ENCODE data around the gene NALCN. TPM values are rescaled to one million over a fixed set of nuclear protein-coding genes. Genes with fewer than 3 reads are reported as not detected.

Gene NALCN
- total RNA-seq, 2 experiments from 2014 or later: not detected

DNA sequence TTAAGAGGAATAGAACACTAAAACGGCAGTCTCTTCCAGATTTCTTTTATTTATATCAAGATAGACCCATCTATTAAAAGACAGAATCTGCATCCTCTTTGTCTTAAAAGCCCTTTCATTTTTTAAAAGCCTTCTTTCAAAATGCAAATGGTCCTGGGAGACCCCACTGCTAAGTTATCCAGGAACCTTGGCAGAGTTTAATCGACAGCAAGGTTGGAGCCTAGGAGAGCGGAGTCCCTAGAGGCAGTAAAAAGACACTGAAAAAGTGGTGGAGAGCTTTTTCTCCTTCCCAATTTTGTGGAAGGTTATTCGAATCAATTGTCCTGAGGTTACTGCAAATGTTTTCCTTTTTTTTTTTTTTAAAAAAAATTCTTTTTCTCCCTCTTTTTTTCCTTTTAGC lies 294.7 kb downstream of the NALCN start:
- Mint-ChIP-seq H3K27me3 (peaks cover 11% of the 10 kb centered on the region), H3K9me3 (ENCODE audit: low read depth) (no peaks in the 10 kb centered on the region), H3K4me3 (no peak overlapping the region), H3K4me1 (no peaks in the 10 kb centered on the region), H3K36me3 (no peaks in the 10 kb centered on the region), H3K27ac (no peak overlapping the region)
- DNase-seq: no peak
- CTCF ChIA-PET: no interaction called here
- no peak for ATAC-seq

DNA sequence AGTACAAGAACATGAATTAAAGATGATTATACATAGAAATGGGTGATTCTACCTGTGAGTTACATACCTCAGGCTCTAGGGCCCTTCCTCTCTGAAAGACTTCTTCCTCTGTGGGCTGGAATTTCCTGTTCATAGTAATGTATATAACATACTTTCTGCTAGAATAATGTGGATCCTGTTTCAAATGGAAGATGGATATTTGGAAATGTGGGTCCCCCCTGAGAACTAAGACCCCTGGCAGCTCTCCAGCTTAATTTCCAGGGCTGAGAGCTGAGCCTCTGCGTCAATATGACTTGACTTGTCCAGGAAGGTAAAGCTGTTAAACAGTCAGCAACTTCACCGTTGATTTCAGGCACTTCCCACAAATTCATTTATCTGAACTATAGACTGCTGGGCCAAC lies 296.3 kb downstream of the NALCN start:
- Mint-ChIP-seq H3K9me3 (ENCODE audit: low read depth) (no peaks in the 10 kb centered on the region), H3K4me1 (no peaks in the 10 kb centered on the region), H3K27me3 (peaks cover 11% of the 10 kb centered on the region), H3K27ac (no peak overlapping the region), H3K36me3 (no peaks in the 10 kb centered on the region), H3K4me3 (no peak overlapping the region)
- ATAC-seq (no peak), DNase-seq (no peak)
- CTCF ChIA-PET: no interaction called here

DNA sequence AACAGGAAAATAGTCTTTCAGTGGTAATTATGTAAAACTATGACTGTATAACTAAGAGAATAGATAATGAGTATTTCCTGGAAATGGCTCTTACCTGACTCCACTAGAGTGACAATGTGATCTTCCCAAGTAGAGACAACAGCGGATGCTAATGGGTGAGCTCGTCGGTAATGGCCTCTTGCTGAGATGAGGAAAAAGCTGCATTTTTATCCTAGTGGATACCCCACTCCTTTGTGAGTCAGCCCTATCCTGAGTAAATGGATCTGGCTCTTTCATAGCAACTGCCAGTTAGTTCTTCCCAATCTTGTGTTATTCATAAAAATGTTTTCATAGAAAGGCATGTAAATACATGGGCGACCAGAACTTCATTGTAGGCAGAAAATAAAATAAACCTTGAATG lies 299.5 kb downstream of the NALCN start:
- no peak overlapping the region for H3K4me3 Mint-ChIP-seq
- DNase-seq (no peak), ATAC-seq (no peak)
- peaks cover 9% of the 10 kb centered on the region for H3K27me3 Mint-ChIP-seq
- CTCF ChIA-PET: no interaction called here
- no peaks in the 10 kb centered on the region for H3K9me3 Mint-ChIP-seq (ENCODE audit: low read depth)
- no peaks in the 10 kb centered on the region for H3K4me1 Mint-ChIP-seq
- H3K27ac Mint-ChIP-seq: no peak overlapping the region
- H3K36me3 Mint-ChIP-seq: no peaks in the 10 kb centered on the region

DNA sequence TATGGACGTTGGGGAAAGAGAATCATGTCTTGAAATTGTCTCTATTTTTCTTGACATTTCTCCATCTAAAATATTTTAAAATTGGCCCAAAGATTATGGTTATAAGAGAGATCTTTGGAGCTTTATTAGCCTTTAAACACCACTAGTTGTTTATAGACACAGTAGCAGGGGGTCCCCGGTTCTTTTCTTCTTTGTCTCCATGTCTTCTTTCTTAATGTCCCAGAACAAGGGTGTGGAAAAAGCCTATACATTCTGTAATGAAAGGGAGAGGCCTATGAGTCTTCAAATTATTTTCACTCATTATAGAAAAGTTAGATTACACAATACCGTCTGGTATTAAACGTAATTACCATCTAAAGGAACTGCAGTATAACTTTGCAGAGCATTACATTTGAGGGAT lies 300.0 kb downstream of the NALCN start:
- H3K27me3 Mint-ChIP-seq: peaks cover 12% of the 10 kb centered on the region
- H3K36me3 Mint-ChIP-seq: no peaks in the 10 kb centered on the region
- H3K4me3 Mint-ChIP-seq: no peak overlapping the region
- ATAC-seq: no peak
- no peaks in the 10 kb centered on the region for H3K4me1 Mint-ChIP-seq
- DNase-seq: no peak
- H3K9me3 Mint-ChIP-seq (ENCODE audit: low read depth): no peaks in the 10 kb centered on the region
- CTCF ChIA-PET: no interaction called here
- no peak overlapping the region for H3K27ac Mint-ChIP-seq

DNA sequence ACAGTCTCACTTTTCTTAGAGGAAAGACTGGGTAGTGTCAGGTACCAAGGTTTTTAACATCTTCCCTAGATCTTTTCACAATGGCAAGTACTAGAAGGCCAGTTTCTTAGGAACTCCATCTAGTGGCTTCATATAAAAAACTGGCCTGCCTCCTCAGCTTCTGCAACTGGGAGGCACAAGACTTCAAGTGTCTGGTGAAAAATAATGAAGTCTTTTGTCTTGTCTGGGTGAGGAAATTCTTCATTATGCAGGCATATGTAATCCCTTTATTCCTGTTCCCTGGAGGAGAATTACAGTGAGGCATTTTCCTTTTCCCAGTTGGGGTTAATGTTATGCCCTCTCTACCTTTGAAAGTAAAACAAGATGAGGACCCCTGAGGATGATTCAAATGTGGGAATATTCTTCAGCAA lies 300.5 kb downstream of the NALCN start:
- Mint-ChIP-seq H3K9me3 (ENCODE audit: low read depth) (no peaks in the 10 kb centered on the region), H3K4me1 (no peaks in the 10 kb centered on the region), H3K27me3 (peaks cover 12% of the 10 kb centered on the region), H3K36me3 (no peaks in the 10 kb centered on the region), H3K27ac (no peak overlapping the region), H3K4me3 (no peak overlapping the region)
- no peak for DNase-seq
- no peak for ATAC-seq
- CTCF ChIA-PET: no interaction called here

DNA sequence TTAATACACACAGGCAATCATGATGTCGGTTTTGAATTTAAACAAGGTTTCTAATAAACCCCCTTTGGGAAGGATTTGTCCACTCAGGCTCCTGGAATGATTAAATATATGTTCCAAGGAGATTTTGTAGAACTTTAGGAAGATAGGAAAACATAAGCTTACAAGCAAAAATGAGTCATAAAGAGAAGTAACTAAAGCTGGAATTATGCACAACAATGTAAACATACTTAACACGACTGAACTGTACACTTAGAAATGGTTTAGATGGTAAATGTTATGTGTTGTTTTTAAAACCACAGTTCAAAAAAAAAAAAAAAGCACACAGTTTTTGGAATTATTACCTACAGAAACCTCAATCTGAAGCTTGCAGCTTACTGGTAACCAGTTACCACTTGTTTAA lies 304.4 kb downstream of the NALCN start:
- peaks cover 6% of the 10 kb centered on the region for H3K27me3 Mint-ChIP-seq
- H3K4me1 Mint-ChIP-seq: no peaks in the 10 kb centered on the region
- DNase-seq (no peak), ATAC-seq (no peak)
- CTCF ChIA-PET: no interaction called here
- no peaks in the 10 kb centered on the region for H3K9me3 Mint-ChIP-seq (ENCODE audit: low read depth)
- H3K36me3 Mint-ChIP-seq: no peaks in the 10 kb centered on the region
- H3K27ac Mint-ChIP-seq: no peak overlapping the region
- H3K4me3 Mint-ChIP-seq: no peak overlapping the region

DNA sequence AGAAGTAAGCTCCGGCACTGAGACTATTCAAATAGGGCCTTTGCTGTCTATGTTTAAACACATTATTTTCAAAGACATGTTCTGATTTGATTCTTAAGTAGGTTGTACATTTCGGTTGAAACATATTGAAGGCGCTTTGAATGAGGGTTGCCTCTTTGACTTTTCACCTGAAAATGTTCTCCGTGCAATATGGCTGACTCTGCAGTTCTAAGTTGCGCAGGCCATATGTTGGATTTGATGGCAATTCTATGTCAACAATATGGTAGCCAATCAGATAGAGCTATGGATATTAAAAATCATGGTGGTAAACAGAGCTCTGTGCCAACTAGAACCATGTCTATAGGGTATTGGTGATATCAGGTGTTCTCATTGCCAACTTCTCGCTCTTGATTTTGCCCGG lies 307.3 kb downstream of the NALCN start:
- Mint-ChIP-seq H3K36me3 (no peaks in the 10 kb centered on the region), H3K27ac (no peak overlapping the region)
- CTCF ChIA-PET: no interaction called here

DNA sequence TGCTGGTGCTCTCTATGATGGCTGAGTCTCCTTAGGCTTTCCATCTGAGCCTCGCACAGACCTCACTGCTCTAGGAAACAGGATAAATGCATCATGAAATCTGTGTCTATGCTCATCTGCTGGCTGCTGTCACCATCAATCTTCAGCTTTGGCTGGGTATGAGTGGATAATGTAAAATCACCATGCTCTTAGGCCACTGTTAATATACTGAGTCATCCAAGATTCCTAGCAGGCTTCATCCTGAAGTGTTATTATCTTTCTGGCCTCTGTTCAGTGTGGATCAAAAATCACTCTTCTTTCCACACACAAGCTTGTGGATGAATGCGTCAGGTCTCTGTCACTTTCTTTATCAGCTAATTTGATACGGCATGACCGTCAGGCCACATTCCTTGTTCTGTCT lies 317.4 kb downstream of the NALCN start:
- H3K27me3 Mint-ChIP-seq: peaks cover 17% of the 10 kb centered on the region
- no peak overlapping the region for H3K27ac Mint-ChIP-seq
- H3K36me3 Mint-ChIP-seq: no peaks in the 10 kb centered on the region
- no peak for DNase-seq
- ATAC-seq: no peak
- H3K4me1 Mint-ChIP-seq: no peaks in the 10 kb centered on the region
- H3K4me3 Mint-ChIP-seq: no peak overlapping the region
- CTCF ChIA-PET: interaction anchor here (1.5 kb wide), 1 partner anchor 46 kb away, joined by 5 read pairs; no protein-coding TSS in a partner anchor
- no peaks in the 10 kb centered on the region for H3K9me3 Mint-ChIP-seq (ENCODE audit: low read depth)

More for the DNA sequence above, 307.3 kb downstream of the NALCN start:
- no peak overlapping the region for H3K4me3 Mint-ChIP-seq
- DNase-seq (no peak), ATAC-seq (no peak)
- peaks cover 10% of the 10 kb centered on the region for H3K27me3 Mint-ChIP-seq
- no peaks in the 10 kb centered on the region for H3K9me3 Mint-ChIP-seq (ENCODE audit: low read depth)
- no peaks in the 10 kb centered on the region for H3K4me1 Mint-ChIP-seq

DNA sequence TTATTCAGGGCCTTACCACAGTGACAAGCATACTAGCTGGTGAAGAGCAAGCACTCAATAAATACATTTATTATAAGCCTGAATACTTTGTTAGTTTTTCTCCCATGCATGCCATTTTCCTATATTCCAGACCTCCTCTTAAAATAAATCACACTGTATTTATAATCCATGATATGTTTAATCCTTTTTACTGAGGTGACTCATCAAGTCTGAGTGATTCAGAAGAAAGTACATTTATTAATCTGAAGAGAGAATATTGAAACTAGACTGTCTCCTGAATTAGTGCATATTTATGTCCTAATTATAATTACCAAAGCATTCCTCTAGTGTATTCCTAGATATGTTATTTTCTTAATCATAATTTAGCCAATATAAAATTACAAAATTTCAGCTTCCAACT lies 323.3 kb downstream of the NALCN start:
- H3K4me3 Mint-ChIP-seq: no peak overlapping the region
- H3K27ac Mint-ChIP-seq: no peak overlapping the region
- H3K36me3 Mint-ChIP-seq: no peaks in the 10 kb centered on the region
- CTCF ChIA-PET: no interaction called here
- peaks cover 15% of the 10 kb centered on the region for H3K27me3 Mint-ChIP-seq
- H3K4me1 Mint-ChIP-seq: no peaks in the 10 kb centered on the region
- H3K9me3 Mint-ChIP-seq (ENCODE audit: low read depth): no peaks in the 10 kb centered on the region
- DNase-seq (no peak), ATAC-seq (no peak)

DNA sequence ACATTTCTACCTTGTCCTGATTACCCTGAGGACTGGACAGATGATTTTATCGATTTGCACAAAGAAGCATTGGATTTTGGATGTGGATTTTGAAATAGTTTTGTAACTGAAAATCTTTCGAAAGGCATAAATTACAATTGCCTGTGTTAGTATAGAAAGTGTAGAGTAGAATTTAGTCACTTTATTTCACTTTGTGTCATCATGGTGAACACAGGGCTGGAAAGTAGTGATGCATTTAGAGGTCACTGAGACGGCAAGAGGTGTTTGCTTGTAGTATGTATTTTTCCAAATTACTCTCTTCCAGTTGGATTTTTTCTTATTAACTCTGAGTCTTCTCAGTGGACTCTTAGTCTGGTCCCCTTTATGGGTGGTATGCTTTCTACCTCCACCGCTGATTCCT lies 326.0 kb downstream of the NALCN start:
- CTCF ChIA-PET: no interaction called here
- Mint-ChIP-seq H3K4me1 (no peaks in the 10 kb centered on the region), H3K36me3 (no peaks in the 10 kb centered on the region), H3K9me3 (ENCODE audit: low read depth) (no peaks in the 10 kb centered on the region), H3K27me3 (peaks cover 9% of the 10 kb centered on the region), H3K27ac (no peak overlapping the region), H3K4me3 (no peak overlapping the region)
- DNase-seq: no peak
- no peak for ATAC-seq

DNA sequence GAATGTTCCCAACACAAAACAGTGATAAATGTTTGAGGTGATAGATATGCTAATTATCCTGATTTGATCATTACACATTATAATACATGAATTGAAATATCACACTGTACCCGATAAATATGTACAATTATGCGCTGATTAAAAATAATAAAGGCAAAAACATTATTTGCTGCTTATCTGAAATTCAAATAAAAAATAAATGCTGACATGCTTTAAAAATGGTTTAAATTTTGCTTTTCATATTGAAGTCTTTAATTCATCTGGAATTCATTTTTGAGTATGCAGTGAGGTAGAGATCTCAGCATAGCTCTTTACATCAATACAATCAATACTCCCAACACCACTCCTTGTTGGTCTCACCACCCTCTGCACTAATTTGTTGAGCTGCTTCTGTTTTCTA lies 330.8 kb downstream of the NALCN start:
- Mint-ChIP-seq H3K27ac (no peak overlapping the region), H3K4me3 (no peak overlapping the region), H3K36me3 (no peaks in the 10 kb centered on the region), H3K9me3 (ENCODE audit: low read depth) (no peaks in the 10 kb centered on the region), H3K4me1 (no peaks in the 10 kb centered on the region), H3K27me3 (peaks cover 3% of the 10 kb centered on the region)
- no peak for ATAC-seq
- no peak for DNase-seq
- CTCF ChIA-PET: no interaction called here

DNA sequence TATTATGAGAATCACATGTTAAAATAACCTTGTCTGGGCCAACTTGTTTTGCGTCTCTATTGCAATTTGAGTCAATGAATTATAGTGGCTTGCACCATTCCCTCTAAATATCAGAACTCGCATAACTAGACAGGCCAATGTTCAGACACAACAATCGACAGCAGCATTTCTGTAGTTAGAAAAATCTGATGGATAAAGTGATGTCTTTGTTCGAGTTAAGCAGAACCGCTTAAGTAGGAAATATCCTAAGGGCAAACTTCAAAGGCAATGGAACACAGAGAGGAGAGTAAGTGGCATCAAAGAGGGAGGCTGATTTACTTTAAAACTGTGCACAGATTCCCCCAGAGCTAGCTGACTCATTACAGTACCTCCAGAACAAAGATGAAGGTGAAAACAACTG lies 333.9 kb downstream of the NALCN start:
- H3K4me3 Mint-ChIP-seq: no peak overlapping the region
- ATAC-seq (no peak), DNase-seq (no peak)
- no peaks in the 10 kb centered on the region for H3K27me3 Mint-ChIP-seq
- H3K4me1 Mint-ChIP-seq: no peaks in the 10 kb centered on the region
- CTCF ChIA-PET: no interaction called here
- no peaks in the 10 kb centered on the region for H3K36me3 Mint-ChIP-seq
- H3K27ac Mint-ChIP-seq: no peak overlapping the region
- H3K9me3 Mint-ChIP-seq (ENCODE audit: low read depth): no peaks in the 10 kb centered on the region

DNA sequence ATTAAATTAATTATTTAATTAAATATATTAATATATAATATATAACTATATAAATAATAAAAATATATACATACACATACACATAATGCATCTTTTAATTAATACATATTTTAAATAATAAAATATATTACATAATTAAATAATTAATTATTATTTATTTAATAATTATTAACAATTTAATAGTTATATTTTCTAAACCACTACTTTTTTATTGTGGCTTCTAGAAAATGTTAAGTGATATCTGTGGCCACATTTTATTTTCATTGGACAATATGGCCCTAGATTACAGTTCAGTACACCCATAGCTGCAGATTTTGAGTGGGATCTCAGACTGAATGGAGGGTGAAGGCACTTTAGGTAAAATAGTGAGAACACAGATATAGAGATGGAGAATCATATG lies 335.7 kb downstream of the NALCN start:
- no peak overlapping the region for H3K27ac Mint-ChIP-seq
- no peak overlapping the region for H3K4me3 Mint-ChIP-seq
- H3K9me3 Mint-ChIP-seq (ENCODE audit: low read depth): no peaks in the 10 kb centered on the region
- CTCF ChIA-PET: no interaction called here
- no peak for DNase-seq
- no peaks in the 10 kb centered on the region for H3K27me3 Mint-ChIP-seq
- no peaks in the 10 kb centered on the region for H3K36me3 Mint-ChIP-seq
- ATAC-seq: no peak
- no peaks in the 10 kb centered on the region for H3K4me1 Mint-ChIP-seq

DNA sequence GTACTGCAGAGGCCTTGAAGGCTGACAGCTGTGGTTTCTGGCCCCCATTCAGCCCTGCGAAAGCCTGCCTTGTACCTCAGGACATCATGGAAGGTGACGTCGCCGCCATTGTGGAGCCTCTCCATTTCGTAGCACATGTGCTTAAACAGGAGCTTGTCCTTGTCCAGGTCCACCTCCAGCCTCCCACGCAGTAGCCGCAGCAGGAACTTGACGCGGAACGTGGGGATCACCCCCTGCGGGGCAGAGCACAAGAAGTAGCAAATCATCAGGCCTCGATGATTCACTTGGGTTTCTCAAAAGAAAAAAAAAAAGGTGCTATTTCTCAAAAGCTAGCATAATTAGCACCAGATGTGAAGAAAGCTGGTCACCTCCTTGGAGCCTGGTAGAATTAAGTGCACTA lies 351.0 kb downstream of the NALCN start:
- Mint-ChIP-seq H3K36me3 (no peaks in the 10 kb centered on the region), H3K4me1 (no peaks in the 10 kb centered on the region), H3K4me3 (no peak overlapping the region), H3K9me3 (ENCODE audit: low read depth) (no peaks in the 10 kb centered on the region), H3K27me3 (no peaks in the 10 kb centered on the region), H3K27ac (no peak overlapping the region)
- DNase-seq: no peak
- CTCF ChIA-PET: no interaction called here
- no peak for ATAC-seq

DNA sequence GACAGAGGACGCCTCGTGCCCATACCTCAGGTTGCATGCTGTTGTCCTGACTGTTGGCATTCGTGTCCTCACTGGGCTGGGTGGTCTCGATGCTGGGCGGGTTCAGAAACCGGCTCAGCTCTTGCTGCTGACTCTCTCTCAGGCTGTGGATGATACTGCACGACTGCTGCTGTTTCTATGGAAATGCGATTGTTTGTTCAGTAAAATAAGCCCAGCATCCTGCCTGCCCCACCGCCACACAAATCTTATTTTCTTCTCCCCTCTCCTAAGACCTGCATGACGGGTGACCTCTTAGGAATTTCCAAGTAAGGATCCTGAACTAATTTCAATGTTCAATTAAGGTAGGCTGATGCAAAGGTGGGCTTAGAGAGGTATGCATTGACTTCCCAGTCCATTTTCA lies 356.5 kb downstream of the NALCN start:
- Mint-ChIP-seq H3K36me3 (no peaks in the 10 kb centered on the region), H3K27ac (no peak overlapping the region), H3K4me1 (no peaks in the 10 kb centered on the region), H3K4me3 (no peak overlapping the region), H3K9me3 (ENCODE audit: low read depth) (no peaks in the 10 kb centered on the region), H3K27me3 (peaks cover 32% of the 10 kb centered on the region)
- ATAC-seq (no peak), DNase-seq (no peak)
- CTCF ChIA-PET: no interaction called here

All from activated CD8-positive, alpha-beta memory T cell treated with anti-CD3 and anti-CD28 coated beads, Interleukin-2, amount 10 ng/mL, durations not matched to agents 7 days and 5 days (primary cell).